NCI-H460 (cell line): ENCODE results near the gene VAV2. TPM values are rescaled to one million over a fixed set of nuclear protein-coding genes. Genes with fewer than 3 reads are reported as not detected.

ENCODE experiments used
- DNase-seq: peaks from one replicate; pipeline ENCODE4 v3.0.0-alpha.2; 2016; ENCODE audit warnings: low read depth; ENCODE audit errors: extremely low read depth
- total RNA-seq: library from RNA; depleted of rRNA; stranded (reverse); fragments of >200 nt; shearing (Covaris generic); gene quantifications from 2 replicates; pipeline ENCODE4 v1.2.3, GENCODE V29; 2014

The VAV2 gene
- total RNA-seq, 1 experiment from 2014 or later = 6.0 TPM

DNA sequence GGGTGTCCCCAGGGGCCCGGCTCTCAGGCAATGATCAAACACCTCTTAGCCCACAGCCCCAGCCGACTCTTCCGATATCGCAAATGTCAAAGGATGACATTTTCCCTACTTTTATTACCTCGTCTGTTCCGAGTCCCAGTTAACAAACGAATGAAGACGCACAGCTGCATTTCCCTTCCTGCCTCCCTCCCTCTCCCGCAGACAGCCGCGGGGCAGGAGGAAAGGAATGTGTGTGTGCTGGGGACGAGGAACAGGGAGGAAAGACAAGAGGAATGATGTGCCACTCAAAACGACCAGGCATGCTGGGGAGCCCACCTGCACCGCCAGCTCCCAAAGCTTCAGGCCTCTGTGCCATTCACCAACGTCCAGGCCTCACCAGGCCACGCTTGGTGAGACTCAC, 128.1 kb downstream of the VAV2 start:
- no peak for DNase-seq

GRCh38 chr9:133863257-133863592, 128.9 kb downstream of the VAV2 start:
- DNase-seq = no peak

GRCh38 chr9:133862585-133863256, 129.4 kb downstream of the VAV2 start:
- no peak for DNase-seq

DNA sequence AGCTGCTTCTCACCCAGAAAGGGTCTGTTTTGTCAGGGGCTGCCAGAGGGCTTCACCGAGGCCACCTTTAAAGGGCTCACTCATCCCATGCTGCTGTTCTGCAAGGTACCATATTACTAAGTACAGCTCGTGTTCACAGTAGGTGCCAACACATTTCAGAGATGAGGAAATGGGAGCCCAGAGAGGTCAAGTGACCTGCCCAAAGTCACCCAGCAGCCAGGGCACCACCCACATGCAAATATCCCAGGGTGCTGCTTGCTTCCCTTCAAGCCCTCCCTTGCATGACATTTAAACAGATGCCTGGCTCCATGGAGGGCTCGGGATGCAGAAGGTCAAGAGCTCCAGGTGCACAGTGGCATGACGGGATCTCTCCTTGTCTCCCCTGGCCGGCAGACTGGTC, 130.4 kb downstream of the VAV2 start:
- no peak for DNase-seq

DNA sequence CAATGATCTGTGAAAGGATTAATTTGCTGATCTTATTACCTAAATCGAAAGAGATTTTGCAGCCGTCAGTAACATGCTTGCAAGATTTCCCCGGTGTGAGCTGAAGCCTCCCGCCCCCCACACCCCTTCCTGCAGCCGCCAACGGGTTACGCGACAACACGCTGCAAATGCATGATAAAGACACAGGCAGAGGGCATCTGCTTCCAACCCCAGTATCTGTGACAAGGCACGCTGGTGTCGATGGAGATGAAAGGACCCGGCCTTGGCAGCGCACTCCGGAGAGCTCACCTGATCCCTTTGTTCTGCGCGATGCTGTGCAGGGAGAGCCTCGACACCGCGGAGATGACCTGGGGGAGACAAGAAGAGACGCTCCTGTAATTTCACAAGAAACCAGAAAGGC, 131.0 kb downstream of the VAV2 start:
- DNase-seq = no peak

- DNase-seq = no peak
These were observed 133.4 kb downstream of the VAV2 start for GRCh38 chr9:133858771-133859170.

GRCh38 chr9:133857639-133858038, 134.5 kb downstream of the VAV2 start:
- no peak for DNase-seq

DNA sequence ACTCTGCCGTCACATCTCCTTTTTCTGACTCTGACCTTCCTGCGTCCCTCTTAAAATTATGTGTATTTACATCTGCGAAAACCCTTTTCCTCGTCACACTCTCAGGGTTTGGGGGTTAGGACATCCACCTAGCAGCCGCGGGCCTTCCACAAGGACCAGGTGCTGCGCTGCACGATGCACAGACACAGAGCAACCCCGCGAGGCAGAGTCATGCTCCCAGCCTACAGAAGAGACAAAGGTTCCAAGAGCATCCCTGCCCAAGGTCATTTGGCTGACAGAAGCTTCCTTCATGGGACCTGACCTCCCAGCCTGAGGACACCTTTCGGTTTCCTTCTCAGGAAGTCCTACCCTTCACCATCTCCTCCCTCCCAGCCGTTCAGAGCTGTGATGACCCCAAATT, 135.3 kb downstream of the VAV2 start:
- DNase-seq = no peak

GRCh38 chr9:133855802-133856521, 136.2 kb downstream of the VAV2 start:
- no peak for DNase-seq

GRCh38 chr9:133855371-133855770, 136.8 kb downstream of the VAV2 start:
- no peak for DNase-seq

DNA sequence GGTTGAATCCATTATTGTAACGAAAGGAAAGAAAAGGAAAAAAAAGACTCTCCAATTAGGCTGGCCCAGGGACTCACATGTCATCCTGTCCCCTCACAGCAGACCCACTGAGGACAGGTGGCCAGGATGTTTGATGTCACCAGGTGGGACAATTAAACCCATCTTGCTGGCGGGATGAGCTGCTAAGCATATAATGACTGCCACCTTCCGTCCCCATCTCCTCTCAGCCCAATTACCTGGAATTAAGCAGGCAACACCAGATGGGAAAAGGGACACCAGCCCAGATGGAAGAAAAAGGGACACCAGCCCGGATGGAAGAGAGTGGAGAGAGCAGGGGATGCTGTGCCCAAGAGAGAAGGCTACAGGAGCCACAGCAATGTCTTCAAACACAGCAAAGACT, 137.4 kb downstream of the VAV2 start:
- DNase-seq = no peak

- DNase-seq = no peak
These were observed 138.1 kb downstream of the VAV2 start for GRCh38 chr9:133854048-133854447.

- no peak for DNase-seq
These were observed 138.8 kb downstream of the VAV2 start for GRCh38 chr9:133853331-133853730.

DNA sequence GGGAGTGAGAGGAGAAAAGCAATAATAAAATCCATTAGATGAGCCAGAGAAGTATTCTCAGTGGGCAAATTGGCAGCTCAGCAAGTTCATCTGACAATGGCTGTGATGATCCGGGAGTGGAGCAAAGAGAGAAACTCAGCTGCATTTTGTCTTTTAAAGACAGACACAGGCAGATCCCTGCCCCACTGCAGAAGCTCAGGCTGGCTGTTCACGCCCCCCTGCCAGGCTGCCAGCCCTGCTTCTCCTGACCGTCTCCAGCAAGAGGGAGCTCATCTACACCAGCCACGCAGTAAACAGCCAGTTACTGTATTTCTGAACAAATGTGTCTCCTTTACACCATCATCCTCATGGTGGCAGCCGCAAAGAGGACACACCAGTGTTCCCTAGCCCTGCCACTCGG, 139.7 kb downstream of the VAV2 start:
- DNase-seq = no peak

- no peak for DNase-seq
These were observed 140.4 kb downstream of the VAV2 start for GRCh38 chr9:133851693-133852092.

DNA sequence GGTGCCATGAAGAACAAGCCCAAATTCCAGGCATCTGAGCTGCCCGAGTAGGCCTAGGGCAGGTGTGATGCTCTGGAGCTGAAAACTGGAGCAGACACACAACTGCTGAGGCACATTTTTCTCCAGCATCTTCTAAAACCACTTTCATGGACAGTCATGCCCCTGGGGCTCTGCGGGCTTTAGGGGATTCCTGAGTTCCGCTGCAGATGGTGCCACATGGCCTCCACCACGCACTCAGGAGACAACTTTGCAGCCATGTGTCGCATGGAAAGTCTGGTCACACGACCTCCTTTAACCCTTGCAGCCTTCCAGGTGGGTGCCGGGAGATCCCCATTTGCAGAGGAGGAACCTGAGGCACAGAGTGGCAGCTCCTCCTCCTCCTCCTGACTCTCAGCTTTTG, 141.2 kb downstream of the VAV2 start:
- no peak for DNase-seq

- DNase-seq = no peak
These were observed 142.0 kb downstream of the VAV2 start for GRCh38 chr9:133850161-133850560.

DNA sequence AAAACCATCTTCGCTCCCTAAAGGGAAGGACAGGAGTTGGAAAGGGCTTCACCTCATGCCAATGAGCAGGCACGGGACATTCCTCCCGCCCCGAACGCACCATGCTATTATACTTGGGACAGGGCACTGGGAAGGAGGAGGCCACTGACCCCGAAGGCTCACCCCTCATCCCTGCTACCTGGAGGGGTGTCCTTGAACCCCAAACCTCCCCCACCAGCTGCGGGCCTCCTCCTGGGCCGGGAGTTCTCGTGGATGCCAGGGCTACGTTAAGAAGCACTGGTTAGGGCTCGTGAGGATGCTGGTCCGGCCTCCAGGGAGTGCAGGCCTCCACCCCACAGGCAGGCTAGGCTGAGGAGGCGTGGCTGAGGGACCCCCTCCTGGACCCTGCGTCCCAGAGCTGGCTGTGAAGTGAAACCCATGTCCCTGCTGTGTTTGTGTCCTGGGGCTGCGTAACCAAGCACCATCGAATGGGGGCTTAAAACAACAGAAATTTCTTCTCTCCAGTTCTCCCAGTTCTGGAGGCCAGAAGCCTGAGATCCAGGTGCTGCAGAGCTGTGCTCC, 142.9 kb downstream of the VAV2 start:
- no peak for DNase-seq

- DNase-seq = no peak
These were observed 143.5 kb downstream of the VAV2 start for GRCh38 chr9:133848471-133849109.

DNA sequence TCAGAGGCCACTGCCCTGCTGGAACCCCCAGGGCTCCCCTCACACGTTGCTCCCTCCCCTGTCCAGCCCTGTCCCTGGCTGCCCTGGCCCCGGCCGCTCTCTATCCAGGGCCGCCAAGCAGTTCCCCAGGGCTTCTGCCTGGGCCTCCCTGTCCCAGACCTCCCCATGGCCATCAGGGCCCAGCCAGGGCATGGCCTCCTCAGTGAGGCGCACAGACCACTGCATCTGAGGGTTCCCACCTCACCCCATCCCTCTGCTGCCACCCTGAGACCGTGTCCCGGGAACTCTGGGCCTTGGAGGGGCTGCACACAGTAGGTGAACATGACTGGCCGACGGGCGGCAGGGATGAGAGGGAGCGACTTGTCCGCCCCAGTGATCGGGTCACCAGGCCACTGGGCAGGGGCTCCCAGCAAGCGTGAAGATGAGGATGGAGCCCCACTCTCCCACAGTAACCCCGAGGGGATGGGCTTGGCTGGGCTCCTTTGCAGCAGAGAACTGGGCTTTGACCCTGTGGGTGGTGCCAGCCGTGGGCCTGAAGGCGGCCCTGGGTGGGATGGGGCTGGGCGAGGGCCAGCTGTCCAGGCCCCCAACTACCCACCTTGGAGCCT, 145.5 kb downstream of the VAV2 start:
- no peak for DNase-seq

- no peak for DNase-seq
These were observed 146.7 kb downstream of the VAV2 start for GRCh38 chr9:133845440-133845839.
